Islet of Langerhans (tissue), 1 donor: ENCODE results near the gene SIX4.
"Not testable (repeated sequence)": the region's sequence is repeated elsewhere in the genome, so short reads cannot be mapped to it uniquely, and the experiment has no call there.

Experiments used
- FAIRE-seq: peaks from one replicate; lab custom pipeline; 2011; peaks lifted over from hg19 to GRCh38; lab: Jason Lieb, UNC

SIX4 gene

GRCh38 chr14:60723907-60724618 lies at the start of gene SIX4:
Gene SIX4, minus strand, starts transcription at chr14:60724351. Its CDS starts 277 bp downstream, at chr14:60724074.
- FAIRE-seq = no peak

- no peak for FAIRE-seq
These were observed 49.4 kb upstream of the SIX4 start for GRCh38 chr14:60773558-60773957.

- FAIRE-seq = no peak
These were observed 47.0 kb upstream of the SIX4 start for GRCh38 chr14:60771117-60771516.

DNA sequence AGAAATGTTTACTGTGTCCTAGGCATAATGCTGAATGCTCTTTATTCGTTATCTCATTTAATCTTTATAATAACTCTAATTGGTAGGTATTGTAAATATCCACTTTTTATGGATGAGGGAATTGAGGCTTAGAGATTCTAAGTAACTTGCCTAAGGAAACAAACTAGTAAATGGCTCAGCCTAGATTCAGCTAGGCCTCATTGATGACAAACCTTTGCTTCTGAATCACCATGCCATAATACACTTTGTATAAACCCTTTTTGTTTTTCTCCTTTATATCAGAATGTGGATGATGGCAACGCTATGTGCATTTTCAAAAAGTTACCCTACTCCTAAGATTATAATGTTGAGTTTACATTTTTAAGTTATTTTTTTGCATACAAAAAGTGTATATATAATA lies 44.5 kb upstream of the SIX4 start:
- no peak for FAIRE-seq

GRCh38 chr14:60760644-60761364 lies 36.7 kb upstream of the SIX4 start:
- peak; percentile 76 for FAIRE-seq

- FAIRE-seq = no peak
These were observed 36.1 kb upstream of the SIX4 start for GRCh38 chr14:60760209-60760608.

GRCh38 chr14:60758885-60759284 lies 34.7 kb upstream of the SIX4 start:
- peak; percentile 49 for FAIRE-seq

DNA sequence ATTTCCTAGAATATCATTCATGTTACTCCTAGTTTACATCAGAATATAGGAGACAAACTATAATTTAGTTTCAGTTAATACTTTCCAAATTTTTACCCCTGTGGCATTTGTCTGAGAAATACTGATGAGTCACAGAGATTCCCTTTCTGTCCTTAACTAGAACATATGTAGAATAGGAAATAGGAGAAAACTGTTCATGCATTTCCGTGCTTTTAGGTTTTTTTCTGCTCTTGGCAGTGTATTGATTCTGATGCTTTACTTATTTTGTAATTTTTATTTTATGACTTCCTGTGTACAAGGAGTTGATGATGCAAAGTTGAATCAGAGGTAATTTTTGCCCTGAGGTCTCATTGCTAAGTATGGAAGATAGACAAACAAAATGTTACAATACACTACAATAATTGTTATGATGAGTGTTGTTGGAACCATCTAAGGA lies 33.4 kb upstream of the SIX4 start:
- FAIRE-seq = no peak

- no peak for FAIRE-seq
These were observed 32.7 kb upstream of the SIX4 start for GRCh38 chr14:60756847-60757246.

- FAIRE-seq = no peak
These were observed 29.3 kb upstream of the SIX4 start for GRCh38 chr14:60753264-60754119.

DNA sequence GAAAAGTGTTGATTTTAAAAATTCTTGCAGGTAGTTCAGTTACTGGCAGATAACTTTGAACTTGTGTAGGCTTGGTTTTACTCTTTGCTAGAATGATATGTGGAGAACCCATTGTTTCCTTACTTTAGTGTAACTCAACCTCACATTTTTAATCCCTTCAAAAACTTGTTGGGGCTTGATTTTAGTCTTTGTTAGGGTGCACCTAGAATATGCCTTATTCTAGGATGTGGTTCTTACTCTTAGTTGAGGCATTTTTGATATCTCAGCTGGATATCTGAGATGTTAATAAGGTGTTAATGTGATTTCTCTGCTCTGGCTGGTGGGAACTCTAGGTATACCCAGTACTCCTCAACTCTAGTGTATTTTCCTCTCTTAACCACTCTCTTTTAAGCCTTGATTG lies 20.4 kb upstream of the SIX4 start:
- no peak for FAIRE-seq

- FAIRE-seq = no peak
These were observed 14.8 kb upstream of the SIX4 start for GRCh38 chr14:60738843-60739508.

DNA sequence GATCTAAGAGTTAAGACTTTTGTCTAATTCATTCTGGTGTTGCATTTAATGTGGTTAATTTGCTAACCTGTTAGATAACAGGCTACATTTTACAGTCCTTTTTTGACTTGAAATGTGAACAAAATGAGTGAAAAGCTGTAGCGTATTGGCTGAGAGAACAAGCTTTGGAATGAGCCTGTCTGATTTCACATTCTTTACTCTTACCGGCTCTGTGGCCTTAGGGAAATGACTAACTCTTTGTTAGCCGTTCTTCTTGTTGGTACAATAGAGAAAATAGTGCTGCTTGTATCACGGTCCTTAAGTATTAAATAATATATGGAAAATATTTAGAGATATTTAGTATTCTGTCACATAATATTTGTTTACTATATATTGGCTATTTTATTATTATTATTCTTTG lies 12.3 kb upstream of the SIX4 start:
- no peak for FAIRE-seq

DNA sequence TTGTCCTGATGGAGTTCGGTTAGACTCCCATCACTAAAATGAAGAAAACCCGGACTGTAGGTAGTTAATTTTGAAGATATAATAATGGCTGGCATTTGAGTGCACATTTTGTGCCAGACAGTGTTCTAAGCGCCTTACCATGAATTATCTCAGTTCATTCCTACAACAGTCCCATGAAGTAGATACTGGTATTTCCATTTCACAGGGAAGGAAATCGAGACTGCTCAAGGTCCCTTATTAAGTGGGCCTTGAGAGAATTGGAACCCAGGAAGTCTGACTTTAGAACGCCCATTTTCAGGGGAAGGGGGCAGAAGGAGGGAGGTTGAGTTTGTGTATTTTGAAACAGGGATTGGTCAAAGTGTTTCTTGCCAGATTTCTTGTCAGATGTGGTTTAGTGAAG lies 11.3 kb upstream of the SIX4 start:
- no peak for FAIRE-seq

- peak; percentile 27 for FAIRE-seq
These were observed 10.5 kb upstream of the SIX4 start, which contains the start of gene MNAT1 for GRCh38 chr14:60734465-60735242. Gene MNAT1, plus strand, starts transcription at chr14:60734761. Its CDS starts 102 bp downstream, at chr14:60734863.

DNA sequence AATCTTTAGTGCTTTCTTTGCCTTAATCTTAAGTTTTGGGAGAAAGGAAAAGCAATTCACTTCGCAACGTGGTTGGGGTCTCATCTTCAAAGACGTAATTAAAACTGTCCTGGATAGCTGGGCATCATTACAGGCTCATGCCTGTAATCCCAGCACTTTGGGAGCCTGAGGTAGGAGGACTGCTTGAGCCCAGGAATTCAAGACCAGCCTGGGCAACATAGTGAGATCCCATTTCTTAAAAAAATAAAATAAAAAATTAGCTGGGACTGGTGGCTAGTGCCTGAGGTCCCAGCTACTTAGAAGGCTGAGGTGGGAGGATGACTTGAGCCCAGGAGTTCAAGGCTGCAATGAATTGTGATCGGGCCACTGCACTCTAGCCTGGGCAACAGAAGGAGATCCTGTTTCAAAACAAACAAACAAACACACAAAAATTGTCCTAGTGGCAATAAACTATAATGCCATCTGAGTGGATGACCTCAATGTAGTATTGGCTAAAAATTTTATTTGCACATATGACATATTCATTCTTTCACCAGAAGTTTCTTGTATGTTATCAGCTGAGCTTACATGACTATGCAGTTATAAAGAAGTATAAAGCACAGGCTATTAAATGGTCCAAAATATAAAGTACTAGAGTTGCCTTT lies 8.8 kb upstream of the SIX4 start:
- FAIRE-seq = no peak

- not testable (repeated sequence) for FAIRE-seq
These were observed 7.1 kb upstream of the SIX4 start for GRCh38 chr14:60731291-60731690.

- no peak for FAIRE-seq
These were observed 840 bp downstream of the SIX4 start for GRCh38 chr14:60723116-60723906.

DNA sequence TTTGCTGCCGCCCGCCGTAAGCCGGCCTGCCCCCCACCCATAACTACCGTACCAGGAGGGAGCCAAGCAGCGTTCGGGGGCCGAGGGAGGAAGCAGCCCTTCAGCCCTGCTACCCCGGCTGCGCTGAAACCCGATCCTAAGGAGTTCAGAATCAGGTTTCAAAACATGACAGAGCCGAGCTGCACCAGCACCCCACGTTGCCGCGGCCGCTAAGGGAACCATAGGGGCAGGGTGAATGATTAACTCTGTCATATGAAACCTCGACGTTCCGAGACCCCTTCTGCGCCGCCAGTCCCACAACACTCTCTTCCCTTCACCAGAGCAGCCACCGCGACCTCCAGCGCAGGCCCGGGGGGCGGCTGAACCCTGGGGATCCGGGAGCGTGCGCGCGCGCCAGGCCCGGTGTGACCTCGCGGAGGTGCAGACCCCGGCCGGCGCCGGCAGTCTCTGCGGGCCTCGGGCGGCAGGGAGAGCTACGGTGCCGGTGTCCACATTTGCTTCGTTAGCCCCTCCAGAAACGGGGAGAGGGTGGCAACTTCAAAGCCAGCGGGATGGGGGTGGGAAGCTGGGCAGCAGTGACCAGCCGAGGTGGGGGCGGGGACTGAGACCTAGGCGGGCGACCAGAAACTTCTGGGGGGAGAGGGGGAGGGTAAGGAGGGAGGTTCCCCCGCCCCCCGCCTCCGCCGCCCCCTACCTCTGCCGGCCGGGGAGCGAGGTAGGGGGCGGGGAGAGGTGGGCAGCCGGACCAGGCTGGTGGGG lies 1.6 kb downstream of the SIX4 start:
- FAIRE-seq = no peak

GRCh38 chr14:60722107-60722356 lies 2.1 kb downstream of the SIX4 start:
- FAIRE-seq = no peak
